K562 (cell line): Measurements from ENCODE around the gene RPTOR. TPM values are rescaled to one million over a fixed set of nuclear protein-coding genes. Genes with fewer than 3 reads are reported as not detected.

Experiments used
- ATAC-seq: fragments of 200-7000 bp; cut with Tn5 transposase; 3 replicates; pipeline ENCODE4 v1.9.1; 2020; ENCODE audit warnings: moderate library complexity
- BruUV-seq: library from RNA; stranded (reverse); fragments of 400-500 nt; replicated peaks from 2 replicates; lab custom pipeline; 2021; lab: Mats Ljungman, UMichigan
- CTCF ChIA-PET: fragments of 300-600 bp; formaldehyde crosslinking; extraction: SDS; loops from one replicate; lab custom pipeline; 2021; ENCODE audit warnings: low intra/inter-chr PET ratio; lab: Yijun Ruan, JAX
- POLR2A ChIA-PET: fragments of 300-600, 350-650 bp; sonication (Branson Sonifier 250); formaldehyde crosslinking; extraction: SDS; loops from one replicate; lab custom pipeline; 2021; ENCODE audit warnings: antibody characterized with exemption, inconsistent platforms; lab: Yijun Ruan, JAX
- DNase-seq, 4 experiments: peaks; one replicate each; pipeline versions ENCODE4 v3.0.0 to v3.0.0-alpha.2; 2011 to 2018; ENCODE audit warnings: low spot score in 3 of 4, mixed read lengths in 3 of 4; ENCODE audit errors: extremely low read depth in 1 of 4
- FAIRE-seq: peaks from 2 replicates; lab custom pipeline; 2011; peaks lifted over from hg19 to GRCh38; lab: Jason Lieb, UNC
- H2AFZ ChIP-seq: 2 replicates; pipeline ENCODE4 v1.6.0; 2011; ENCODE audit warnings: low read depth, low read length, control low read depth, inconsistent platforms
- H3K27ac ChIP-seq: fragments of 200-600 bp; 3 replicates; pipeline ENCODE4 v1.8.0; 2011; ENCODE audit warnings: low read depth, mild to moderate bottlenecking, control low read depth, inconsistent platforms, low read length, moderate library complexity, mixed read lengths; ENCODE audit errors: extremely low read depth
- H3K27me3 ChIP-seq, 2 experiments: fragments of 300-600 bp in 1 of 2; 2 replicates in 1 of 2; 3 replicates in 1 of 2; pipeline versions ENCODE4 v1.6.0 to v1.8.0; 2011; ENCODE audit warnings: inconsistent platforms in 2 of 2, low read length in 2 of 2, mild to moderate bottlenecking in 1 of 2, mixed read lengths in 1 of 2, moderate library complexity in 1 of 2; ENCODE audit not compliant: control insufficient read depth in 2 of 2, insufficient read depth in 2 of 2
- H3K36me3 ChIP-seq: fragments of 300-600 bp; 3 replicates; pipeline ENCODE4 v1.8.0; 2011; ENCODE audit warnings: mild to moderate bottlenecking, low read length, inconsistent platforms; ENCODE audit not compliant: control insufficient read depth, insufficient read depth
- H3K4me1 ChIP-seq, 2 experiments: fragments of 200-600 bp in 1 of 2; replicated peaks in 1 of 2; 2 replicates in 1 of 2; 3 replicates in 1 of 2; pipeline versions ENCODE4 v1.5.1 to v1.8.0; 2011; ENCODE audit warnings: inconsistent platforms in 2 of 2, low read length in 2 of 2, mild to moderate bottlenecking in 1 of 2, mixed read lengths in 1 of 2, moderate library complexity in 1 of 2; ENCODE audit not compliant: control insufficient read depth in 2 of 2, insufficient read depth in 2 of 2
- H3K4me2 ChIP-seq: 2 replicates; pipeline ENCODE4 v1.6.1; 2011; ENCODE audit warnings: low read length, control low read depth, inconsistent platforms, mixed read lengths; ENCODE audit not compliant: insufficient read depth
- H3K4me3 ChIP-seq: fragments of 200-600 bp; sonication (generic), shearing (Covaris generic); 2 replicates; pipeline ENCODE4 v1.5.1; 2016; ENCODE audit warnings: control low read depth, inconsistent platforms
- H3K79me2 ChIP-seq: fragments of 200-600 bp; 3 replicates; pipeline ENCODE4 v1.8.0; 2011; ENCODE audit warnings: low read length, inconsistent platforms; ENCODE audit not compliant: control insufficient read depth, insufficient read depth
- H3K9ac ChIP-seq, 2 experiments: 2 replicates each; pipeline versions ENCODE4 v1.6.0 to v1.6.1; 2011; ENCODE audit warnings: low read depth in 2 of 2, low read length in 2 of 2, control low read depth in 1 of 2, inconsistent platforms in 1 of 2, mild to moderate bottlenecking in 1 of 2, mixed read lengths in 1 of 2; ENCODE audit not compliant: insufficient read depth in 1 of 2
- H3K9me1 ChIP-seq: one replicate; pipeline ENCODE4 v1.6.0; 2011; ENCODE audit warnings: inconsistent platforms, mild to moderate bottlenecking, low read length, moderate library complexity; ENCODE audit not compliant: control insufficient read depth, insufficient read depth
- H3K9me3 ChIP-seq: replicated peaks from 2 replicates; pipeline ENCODE4 v1.5.1; 2011; ENCODE audit warnings: low read depth, low read length, inconsistent platforms; ENCODE audit not compliant: control insufficient read depth, insufficient read depth
- H4K20me1 ChIP-seq: replicated peaks from 2 replicates; pipeline ENCODE4 v1.6.1; 2011; ENCODE audit warnings: low read length, inconsistent platforms, mixed read lengths; ENCODE audit not compliant: control insufficient read depth, insufficient read depth
- C11orf30 ChIP-seq: fragments of 450-650 bp; IDR thresholded peaks from 2 replicates; pipeline ENCODE4 v1.6.1; 2016; ENCODE audit warnings: low read depth, mild to moderate bottlenecking
- EZH2 ChIP-seq: IDR thresholded peaks from 2 replicates; pipeline ENCODE4 v1.6.1; 2012; ENCODE audit warnings: low read depth, mild to moderate bottlenecking, inconsistent platforms, low read length, borderline replicate concordance
- MCM3 ChIP-seq: fragments of 450-650 bp; IDR thresholded peaks from 2 replicates; pipeline ENCODE4 v1.6.1; 2016
- SIX5 ChIP-seq, 2 experiments: IDR thresholded peaks; 2 replicates each; pipeline ENCODE4 v1.6.1; 2011; ENCODE audit warnings: low read length in 2 of 2, borderline replicate concordance in 1 of 2, low read depth in 1 of 2, mild to moderate bottlenecking in 1 of 2, moderate library complexity in 1 of 2; ENCODE audit not compliant: insufficient read depth in 1 of 2
- SMAD4 ChIP-seq: fragments of 250-450 bp; sonication (Bioruptor Pico); conservative IDR thresholded peaks from 2 replicates; pipeline ENCODE4 v1.8.0; 2021; ENCODE audit warnings: inconsistent platforms, mild to moderate bottlenecking, moderate library complexity
- ZNF174 ChIP-seq: fragments of 250-450 bp; sonication (Bioruptor Pico); IDR thresholded peaks from 2 replicates; pipeline ENCODE4 v1.4.0; 2020; ENCODE audit warnings: mild to moderate bottlenecking
- ZNF184 ChIP-seq: sonication (generic); formaldehyde crosslinking; IDR thresholded peaks from 2 replicates; pipeline ENCODE4 v1.5.0; 2020; ENCODE audit warnings: missing genetic modification reagents
- ZNF354B ChIP-seq: fragments of 250-450 bp; sonication (Bioruptor Pico); IDR thresholded peaks from 2 replicates; pipeline ENCODE4 v1.4.0; 2020
- ZNF79 ChIP-seq: fragments of 250-450 bp; sonication (Bioruptor Pico); IDR thresholded peaks from 2 replicates; pipeline ENCODE4 v1.4.0; 2020; ENCODE audit warnings: low read depth, mild to moderate bottlenecking, moderate library complexity
- whole genome bisulfite sequencing: fragments of 100-300 bp; shearing (Covaris generic); methylation state at CpG from one replicate; pipeline ENCODE4 v1.1.6; 2016; ENCODE audit warnings: low coverage, mixed read lengths; ENCODE audit not compliant: insufficient coverage; ENCODE audit errors: missing lambda C conversion rate; 5-methylcytosine and 5-hydroxymethylcytosine counted together
- in situ Hi-C: fragments of 300-500 bp; cut with MboI; formaldehyde crosslinking; loops from 4 replicates; pipeline ENCODE4 v1.15.0; 2018; ENCODE audit warnings: inconsistent platforms, mixed read lengths
- intact Hi-C: fragments of 100-400 bp; cut with micrococcal nuclease; formaldehyde crosslinking; loops from 2 replicates; pipeline ENCODE4 v1.14.2; 2022
- polyA plus RNA-seq, 8 experiments: library from polyadenylated mRNA; depleted of rRNA in 4 of 8; stranded (reverse) in 5 of 8; unstranded in 3 of 8; fragments of >200 nt; fragmentation: Nextera tagmentation in 2 of 8; fragmentation: Illumina TruSeq in 1 of 8; extraction: Ambion mirVana in 2 of 8; extraction: Trizol in 1 of 8; gene quantifications; 2 replicates each; pipeline versions ENCODE4 v1.2.1 to v1.2.3, GENCODE V29; 2011 to 2014; ENCODE audit warnings: inconsistent platforms in 1 of 8, missing spikeins in 1 of 8
- total RNA-seq, 7 experiments: library from RNA; depleted of rRNA in 6 of 7; stranded (reverse); fragments of >200 nt in 6 of 7; fragmentation: Illumina TruSeq in 2 of 7; extraction: Trizol in 2 of 7; gene quantifications; 2 replicates each; pipeline versions ENCODE4 v1.2.1 to v1.2.3, GENCODE V29; 2011 to 2021; ENCODE audit warnings: low replicate concordance in 1 of 7
- TF ChIP-seq, protein P1 (sequence below): IDR thresholded peaks from 2 replicates; pipeline ENCODE4 v1.6.1; 2014; ENCODE audit warnings: antibody characterized with exemption

RPTOR gene
- total and polyA plus RNA-seq, 9 of the 15 experiments (the other 6 are each of a cell fraction or from before 2014, with no cell fraction given), result 0.24 to 54.1 (median 10.2) TPM

DNA sequence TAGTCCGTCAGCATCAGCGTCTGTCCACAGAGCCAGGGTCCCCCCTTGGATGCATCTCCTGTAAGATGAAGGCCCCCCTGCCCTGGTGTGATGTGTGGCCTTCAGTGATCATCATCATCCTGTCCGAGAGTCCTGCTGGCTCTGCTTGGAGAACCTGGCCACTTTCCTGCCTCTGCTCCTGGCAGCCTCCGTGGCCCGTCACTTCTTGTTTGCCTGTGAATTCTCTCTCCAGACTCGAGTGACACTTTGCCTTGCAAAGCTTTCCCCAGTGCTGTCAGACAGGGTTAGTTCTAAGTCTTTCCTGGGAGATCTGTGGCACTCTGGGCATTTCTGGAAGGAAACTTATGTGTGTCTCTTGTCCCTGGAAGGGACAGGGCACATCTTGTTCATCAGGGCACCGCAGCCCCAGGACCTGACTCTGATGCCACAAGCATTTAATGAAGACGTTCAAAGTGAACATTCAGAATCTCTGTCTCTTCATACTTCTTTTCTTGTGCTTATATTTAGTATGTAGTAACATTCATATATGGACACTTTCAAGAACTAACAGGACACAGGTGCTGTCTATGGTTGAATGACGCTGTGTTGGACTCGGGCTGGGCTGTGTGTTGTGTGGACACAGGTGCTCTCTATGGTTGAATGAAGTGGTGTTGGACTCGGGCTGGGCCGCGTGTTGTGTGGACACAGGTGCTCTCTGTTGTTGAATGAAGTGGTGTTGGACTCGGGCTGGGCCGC lies 68.5 kb downstream of the RPTOR start:
- 90% methylated on average over 15 of the region's 15 CpGs for WGBS
- H3K79me2 ChIP-seq, result peaks cover 76% of the 10 kb centered on the region
- no peak for TF ChIP-seq EZH2
- intact Hi-C loops (no loop called here), in situ Hi-C loops (no loop called here)
- POLR2A ChIA-PET, result no interaction called here
- no peak overlapping the region for H3K4me2 ChIP-seq
- ATAC-seq (no peak), DNase-seq (no peak), FAIRE-seq (no peak)
- peaks cover 0 to 8% of the 10 kb centered on the region in 2 experiments; a peak in 2 of 5 replicates for H3K4me1 ChIP-seq
- H3K9me1 ChIP-seq, result no peaks in the 10 kb centered on the region
- no peak overlapping the region for H3K27ac ChIP-seq
- H2AFZ ChIP-seq, result no peak overlapping the region
- CTCF ChIA-PET, result no interaction called here
- H3K9ac ChIP-seq, result no peak overlapping the region
- no peaks in the 10 kb centered on the region for H3K36me3 ChIP-seq
- no peaks in the 10 kb centered on the region for H3K9me3 ChIP-seq
- peaks cover 21% of the 10 kb centered on the region; the same call in 1 of the 2 replicates for H4K20me1 ChIP-seq
- H3K27me3 ChIP-seq, result no peaks in the 10 kb centered on the region
- BruUV-seq, result no TSS peak
- no peak overlapping the region for H3K4me3 ChIP-seq

DNA sequence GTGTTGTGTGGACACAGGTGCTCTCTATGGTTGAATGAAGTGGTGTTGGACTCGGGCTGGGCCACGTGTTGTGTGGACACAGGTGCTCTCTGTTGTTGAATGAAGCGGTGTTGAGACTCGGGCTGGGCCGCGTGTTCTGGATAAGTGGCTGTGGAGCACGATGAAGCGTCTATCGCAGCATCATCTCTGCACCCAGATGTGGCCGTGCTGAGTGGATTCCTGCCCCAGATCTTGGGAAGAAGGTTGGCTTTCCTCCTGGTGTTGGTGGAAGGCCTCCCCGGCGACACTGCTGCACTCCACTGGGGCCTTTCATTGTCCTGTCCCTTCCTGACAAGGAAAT lies 69.1 kb downstream of the RPTOR start:
- peaks cover 75% of the 10 kb centered on the region for H3K79me2 ChIP-seq
- no peaks in the 10 kb centered on the region for H3K36me3 ChIP-seq
- no peak for DNase-seq
- no peak overlapping the region for H3K9ac ChIP-seq
- no peak overlapping the region for H3K4me3 ChIP-seq
- intact Hi-C loops (no loop called here), in situ Hi-C loops (no loop called here)
- no peak overlapping the region for H2AFZ ChIP-seq
- peaks cover 0 to 5% of the 10 kb centered on the region in 2 experiments; a peak in 2 of 5 replicates for H3K4me1 ChIP-seq
- BruUV-seq, result no TSS peak
- ChIA-PET POLR2A (no interaction called here), CTCF (no interaction called here)
- H3K27me3 ChIP-seq, result no peaks in the 10 kb centered on the region
- peaks cover 16% of the 10 kb centered on the region; the same call in 1 of the 2 replicates for H4K20me1 ChIP-seq
- H3K27ac ChIP-seq, result no peak overlapping the region
- no peak for ATAC-seq
- no peaks in the 10 kb centered on the region for H3K9me3 ChIP-seq
- H3K4me2 ChIP-seq, result no peak overlapping the region
- 84% methylated on average over 12 of the region's 12 CpGs for WGBS
- no peaks in the 10 kb centered on the region for H3K9me1 ChIP-seq
- no peak for FAIRE-seq
- no peak for TF ChIP-seq SMAD4 (CRISPR knock-in tag)
- no peak for TF ChIP-seq C11orf30
- TF ChIP-seq SIX5 (IDR thresholded peaks at IDR 0.05; ENCODE audit: borderline replicate concordance in 1 of 2, insufficient read depth in 1 of 2, low read depth in 1 of 2, low read length in 2 of 2), result no peak
- no peak for TF ChIP-seq MCM3
- TF ChIP-seq, protein P1, sequence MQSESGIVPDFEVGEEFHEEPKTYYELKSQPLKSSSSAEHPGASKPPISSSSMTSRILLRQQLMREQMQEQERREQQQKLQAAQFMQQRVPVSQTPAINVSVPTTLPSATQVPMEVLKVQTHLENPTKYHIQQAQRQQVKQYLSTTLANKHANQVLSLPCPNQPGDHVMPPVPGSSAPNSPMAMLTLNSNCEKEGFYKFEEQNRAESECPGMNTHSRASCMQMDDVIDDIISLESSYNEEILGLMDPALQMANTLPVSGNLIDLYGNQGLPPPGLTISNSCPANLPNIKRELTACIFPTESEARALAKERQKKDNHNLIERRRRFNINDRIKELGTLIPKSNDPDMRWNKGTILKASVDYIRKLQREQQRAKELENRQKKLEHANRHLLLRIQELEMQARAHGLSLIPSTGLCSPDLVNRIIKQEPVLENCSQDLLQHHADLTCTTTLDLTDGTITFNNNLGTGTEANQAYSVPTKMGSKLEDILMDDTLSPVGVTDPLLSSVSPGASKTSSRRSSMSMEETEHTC, result no peak
- TF ChIP-seq ZNF354B, result no peak
- TF ChIP-seq ZNF174 (CRISPR knock-in tag), result no peak
- no peak for TF ChIP-seq ZNF184
- no peak for TF ChIP-seq ZNF79
